ENCODE data around the gene TIMM50.

- TF ChIP-seq POLR2A (IDR thresholded peaks at IDR 0.05) = no peak
- TF ChIP-seq CTCF (IDR thresholded peaks at IDR 0.05) = no peak
Measured at GRCh38 chr19:39500543-39500942, 19.9 kb downstream of the TIMM50 start.

All from breast epithelium (tissue), 3 donors.